ENCODE data around the gene EXOG.

The EXOG gene

GRCh38 chr3:38548154-38548931 is 52.2 kb downstream of the EXOG start:
- no peak for DNase-seq

GRCh38 chr3:38549082-38549481 is 52.9 kb downstream of the EXOG start:
- no peak for DNase-seq

DNA sequence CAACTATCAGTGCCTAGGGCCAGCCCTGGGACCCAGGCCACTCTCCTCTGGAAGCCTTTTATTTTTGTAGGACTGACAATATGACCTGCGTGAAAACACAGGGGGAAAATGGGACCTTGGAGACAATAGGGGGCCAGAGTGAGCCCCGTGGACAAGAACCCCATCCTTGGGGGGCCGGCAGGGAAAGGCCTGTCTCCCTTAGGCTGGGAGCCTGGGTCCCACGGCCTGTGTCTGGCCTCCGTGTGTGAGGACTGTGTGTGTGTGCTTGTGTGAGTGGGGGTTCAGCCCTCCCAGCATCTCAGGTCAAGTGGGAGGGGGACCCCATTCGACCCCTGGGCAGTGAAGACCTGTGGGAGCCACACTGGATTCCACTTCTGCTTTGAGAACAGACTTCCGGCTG is 53.3 kb downstream of the EXOG start:
- DNase-seq: no peak

GRCh38 chr3:38549957-38550840 is 54.1 kb downstream of the EXOG start:
- DNase-seq: no peak

DNA sequence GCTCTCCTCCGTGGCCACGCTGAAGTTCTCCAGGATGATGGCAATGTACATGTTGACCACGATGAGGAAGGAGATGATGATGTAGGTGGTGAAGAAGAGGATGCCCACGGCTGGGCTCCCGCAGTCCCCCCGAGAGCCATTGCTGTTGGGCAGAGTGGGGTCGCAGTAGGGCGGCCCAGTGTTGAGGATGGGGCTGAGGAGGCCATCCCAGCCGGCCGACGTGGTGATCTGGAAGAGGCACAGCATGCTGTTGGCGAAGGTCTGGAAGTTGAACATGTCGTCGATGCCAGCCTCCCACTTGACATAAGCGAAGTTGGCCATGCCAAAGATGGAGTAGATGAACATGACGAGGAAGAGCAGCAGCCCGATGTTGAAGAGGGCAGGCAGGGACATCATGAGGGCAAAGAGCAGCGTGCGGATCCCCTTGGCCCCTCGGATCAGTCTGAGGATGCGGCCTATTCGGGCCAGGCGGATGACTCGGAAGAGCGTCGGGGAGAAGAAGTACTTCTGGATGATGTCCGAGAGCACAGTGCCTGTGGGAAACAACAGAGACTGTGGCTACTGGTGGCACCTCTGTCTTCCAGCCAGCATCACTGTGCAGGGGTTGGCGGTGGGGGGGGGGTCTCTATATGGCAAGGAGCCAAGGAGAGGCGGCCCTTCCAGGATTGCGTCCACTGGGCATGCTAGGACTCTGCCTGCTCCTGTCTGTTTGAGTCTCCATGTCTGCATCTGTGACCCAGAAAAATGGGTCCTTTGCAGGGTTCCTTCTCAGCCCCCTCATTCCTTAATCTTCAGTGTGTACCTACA is 55.1 kb downstream of the EXOG start:
- DNase-seq: no peak

GRCh38 chr3:38552364-38552763 is 56.2 kb downstream of the EXOG start:
- no peak for DNase-seq

- DNase-seq: no peak
Measured at GRCh38 chr3:38553071-38553470, 56.9 kb downstream of the EXOG start.

- no peak for DNase-seq
Measured at GRCh38 chr3:38554127-38554827, 58.1 kb downstream of the EXOG start.

DNA sequence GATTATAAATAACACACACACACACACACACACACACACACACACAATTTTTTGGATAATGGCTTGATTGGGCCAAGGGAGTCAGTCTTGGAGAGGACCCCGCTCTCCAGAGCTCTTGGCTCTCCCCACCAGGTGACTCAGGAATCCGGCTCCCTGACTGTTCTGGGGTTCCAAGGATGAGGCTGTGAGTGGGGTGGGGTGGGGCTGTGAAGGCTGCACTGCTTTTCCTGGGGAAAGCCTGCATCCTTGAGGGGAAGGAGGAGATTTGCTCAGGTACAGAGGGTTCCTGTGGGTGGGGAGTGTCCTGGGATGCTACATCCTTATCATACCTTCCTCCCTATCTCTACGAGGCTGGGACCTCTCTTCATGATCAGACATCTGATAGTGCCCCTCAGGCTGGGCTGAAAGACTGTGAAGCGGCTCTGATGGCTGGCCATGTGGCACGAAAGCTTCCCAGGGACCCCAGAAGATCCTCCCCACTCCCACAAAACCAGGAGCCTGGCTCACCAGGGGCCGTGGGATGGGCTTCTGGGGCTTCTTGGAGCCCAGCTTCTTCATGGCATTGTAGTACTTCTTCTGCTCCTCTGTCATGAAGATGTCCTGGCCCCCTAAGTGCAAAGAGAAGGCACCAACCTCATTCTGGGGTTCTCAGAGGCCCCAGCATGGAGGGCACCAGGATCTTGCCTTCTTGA is 59.2 kb downstream of the EXOG start:
- DNase-seq: no peak

- no peak for DNase-seq
Measured at GRCh38 chr3:38555926-38556325, 59.8 kb downstream of the EXOG start.

- no peak for DNase-seq
Measured at GRCh38 chr3:38556640-38557358, 60.7 kb downstream of the EXOG start.

- DNase-seq: no peak
Measured at GRCh38 chr3:38558864-38559263, 62.7 kb downstream of the EXOG start.

DNA sequence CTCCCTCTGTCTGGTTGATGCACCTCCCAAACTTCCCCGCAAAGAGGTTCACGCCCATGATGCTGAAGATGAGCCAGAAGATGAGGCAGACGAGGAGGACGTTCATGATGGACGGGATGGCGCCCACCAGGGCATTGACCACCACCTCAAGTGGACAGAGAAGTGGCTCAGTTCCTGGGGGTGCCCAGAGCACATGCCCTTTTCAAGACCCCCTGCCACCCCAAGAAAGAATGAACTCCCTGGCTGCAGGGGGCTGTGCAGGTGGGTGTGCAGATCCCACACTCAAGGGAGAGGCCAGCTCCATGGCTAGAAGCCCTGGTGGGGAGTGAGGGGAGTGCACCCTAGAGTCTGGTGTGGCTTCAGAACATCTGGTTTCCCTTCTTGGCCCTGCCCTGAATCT is 64.1 kb downstream of the EXOG start:
- DNase-seq: no peak

DNA sequence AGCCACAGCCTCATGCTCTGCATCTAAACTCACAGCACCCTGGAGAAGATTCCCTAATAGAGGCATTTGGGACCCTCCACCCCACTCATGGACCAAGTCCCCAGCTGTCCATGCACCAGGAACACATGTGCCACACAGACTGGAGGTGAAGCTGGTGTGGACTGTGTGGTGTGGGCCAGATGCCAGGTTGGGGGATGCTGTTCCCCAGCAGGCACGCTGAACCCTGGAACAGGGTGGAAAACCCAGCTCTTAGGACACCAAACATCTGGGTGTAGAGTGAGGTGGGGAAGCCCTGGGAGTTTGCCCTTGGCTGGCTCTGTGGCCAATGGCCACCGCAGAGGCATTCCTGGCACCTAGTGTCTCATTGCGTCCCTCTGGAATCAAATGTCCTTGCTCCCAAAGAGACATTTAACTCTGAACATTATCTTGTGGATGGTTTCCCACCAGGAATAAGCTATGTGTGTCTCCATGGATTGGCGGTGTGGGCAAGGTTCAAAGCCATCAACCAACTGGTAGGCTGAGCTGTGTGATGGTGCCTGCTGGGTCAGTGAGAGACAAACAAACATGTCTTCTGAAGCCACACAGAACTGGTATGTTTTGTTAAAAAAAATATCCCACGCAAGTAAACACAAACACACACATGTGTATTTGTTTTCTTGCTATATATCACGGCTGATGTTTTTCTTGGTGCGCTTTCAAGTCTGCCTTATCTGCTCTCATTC is 65.0 kb downstream of the EXOG start:
- no peak for DNase-seq

DNA sequence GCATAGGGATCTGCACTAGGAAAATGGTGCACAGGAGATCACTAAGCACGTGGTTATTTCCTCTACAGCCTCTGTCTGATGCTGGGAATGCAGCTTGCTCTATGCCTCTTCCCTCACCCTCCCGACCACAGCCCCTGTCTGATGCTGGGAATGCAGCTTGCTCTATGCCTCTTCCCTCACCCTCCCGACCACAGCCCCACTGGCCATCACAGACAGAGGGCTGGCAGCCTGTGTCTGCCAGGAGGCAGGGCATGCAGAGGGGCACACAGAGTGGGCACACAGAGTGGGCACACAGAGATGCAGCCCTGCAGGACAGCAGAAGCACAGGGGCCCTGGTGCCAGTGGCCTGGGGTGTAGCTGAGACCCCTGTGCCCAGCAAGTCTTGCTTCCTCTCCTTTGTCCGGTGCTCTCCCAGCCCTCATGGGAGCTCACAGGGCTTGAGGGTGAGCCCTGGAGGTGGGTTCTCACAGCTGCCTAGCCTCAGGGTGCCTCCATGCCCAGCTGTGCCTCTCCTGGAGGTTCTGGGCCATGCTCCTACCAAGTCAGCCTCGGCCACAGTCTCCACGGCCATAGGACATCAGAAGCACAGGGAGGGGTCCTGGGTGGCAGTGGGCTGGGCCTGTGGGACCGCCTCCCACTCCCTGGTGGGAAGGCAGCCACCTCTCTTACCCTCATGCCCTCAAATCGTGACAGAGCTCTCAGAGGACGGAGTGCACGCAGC is 65.8 kb downstream of the EXOG start:
- no peak for DNase-seq

DNA sequence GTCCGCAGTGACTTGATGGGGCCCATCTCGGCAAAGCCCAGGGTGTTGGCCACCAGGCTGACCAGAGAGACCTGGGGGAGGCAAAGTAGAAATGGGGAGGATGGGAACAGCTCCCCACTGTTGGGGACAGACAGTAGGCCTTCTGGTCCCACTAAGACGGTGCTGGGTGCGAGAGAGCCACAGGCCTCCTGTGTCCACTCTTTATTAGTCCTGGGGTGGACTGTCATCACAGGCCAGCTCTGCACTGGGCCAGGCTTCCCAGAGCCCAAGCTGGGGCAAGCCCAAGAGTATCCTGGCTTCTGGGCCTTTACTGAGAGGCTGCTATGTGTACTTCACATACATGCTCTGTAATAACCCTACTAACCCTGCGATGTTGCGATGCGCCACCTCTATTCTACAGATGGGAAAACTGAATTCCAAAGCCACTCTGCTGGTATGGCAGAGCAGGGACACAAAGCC is 66.4 kb downstream of the EXOG start:
- DNase-seq: no peak

DNA sequence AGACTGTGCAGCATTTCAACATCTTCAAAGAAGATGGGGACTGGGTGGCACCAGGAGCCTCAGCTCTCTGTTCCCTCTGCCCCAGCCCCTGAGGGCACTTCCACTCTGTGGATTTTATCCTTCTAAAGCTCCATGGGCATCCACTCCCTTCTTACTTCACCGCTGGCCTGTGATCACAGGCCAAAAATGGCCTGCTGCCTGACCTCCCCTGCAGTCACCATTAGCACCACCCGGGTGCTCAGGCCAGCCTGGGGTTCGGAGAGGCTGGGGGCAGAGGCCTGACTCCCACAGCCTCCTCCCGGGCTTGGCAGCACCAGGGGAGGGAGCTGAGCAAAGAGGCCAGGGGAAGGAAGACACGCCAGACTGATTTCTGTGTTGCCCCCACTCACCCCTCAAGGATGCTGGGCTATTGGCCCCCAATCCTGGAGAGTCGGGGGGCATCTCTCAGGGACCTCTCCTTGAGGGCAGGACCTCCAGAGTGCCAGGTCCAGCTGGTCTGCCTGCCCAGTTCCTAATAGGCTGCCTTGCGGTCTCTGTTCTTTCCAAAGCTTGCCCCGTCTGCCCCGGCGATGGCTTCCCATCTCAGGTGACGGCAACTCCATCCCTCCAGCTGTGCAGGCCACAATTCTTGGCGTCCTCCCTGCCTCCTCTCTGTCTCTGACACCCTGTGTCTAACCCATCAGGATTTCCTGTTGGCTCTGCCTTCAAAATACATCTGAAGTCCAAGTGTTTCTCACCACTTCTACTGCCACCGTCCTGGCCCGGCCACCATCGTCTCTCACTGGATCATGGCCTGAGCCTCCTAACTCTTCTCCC is 67.1 kb downstream of the EXOG start:
- no peak for DNase-seq

GRCh38 chr3:38563886-38564270 is 67.7 kb downstream of the EXOG start:
- no peak for DNase-seq
